Calu3 (cell line): ENCODE data around the gene NMNAT3. TPM values are rescaled to one million over a fixed set of nuclear protein-coding genes. Genes with fewer than 3 reads are reported as not detected.

Experiments
- BruUV-seq: library from RNA; stranded (reverse); fragments of 400-500 nt; replicated peaks from 2 replicates; lab custom pipeline; 2021; lab: Mats Ljungman, UMichigan
- CTCF ChIA-PET: fragments of 300-600 bp; sonication (Branson Sonifier 250); formaldehyde crosslinking; loops from one replicate; lab custom pipeline; 2022; ENCODE audit warnings: antibody characterized with exemption; lab: Charles Lee
- DNase-seq: peaks from one replicate; pipeline ENCODE4 v3.0.0; 2022
- H3K27ac Mint-ChIP-seq: one replicate; pipeline ENCODE4 v1.8.0; 2022; ENCODE audit warnings: mixed read lengths; ENCODE audit not compliant: unreplicated experiment
- H3K27me3 Mint-ChIP-seq: one replicate; pipeline ENCODE4 v1.8.0; 2022; ENCODE audit warnings: mixed read lengths; ENCODE audit not compliant: unreplicated experiment
- H3K36me3 Mint-ChIP-seq: one replicate; pipeline ENCODE4 v1.8.0; 2022; ENCODE audit warnings: mild to moderate bottlenecking, moderate library complexity, mixed read lengths; ENCODE audit not compliant: insufficient read depth, unreplicated experiment
- H3K4me1 Mint-ChIP-seq: one replicate; pipeline ENCODE4 v1.8.0; 2022; ENCODE audit warnings: mild to moderate bottlenecking, low read depth, mixed read lengths; ENCODE audit not compliant: unreplicated experiment
- H3K4me3 Mint-ChIP-seq: one replicate; pipeline ENCODE4 v1.8.0; 2022; ENCODE audit warnings: mild to moderate bottlenecking, low read depth, moderate library complexity, mixed read lengths; ENCODE audit not compliant: unreplicated experiment
- H3K9me3 Mint-ChIP-seq: one replicate; pipeline ENCODE4 v1.8.0; 2022; ENCODE audit warnings: low read depth, mixed read lengths; ENCODE audit not compliant: unreplicated experiment
- CTCF ChIP-seq: fragments of 200-600 bp; IDR thresholded peaks from one replicate; pipeline ENCODE4 v1.8.0; 2022; ENCODE audit warnings: antibody characterized with exemption; ENCODE audit not compliant: unreplicated experiment
- intact Hi-C: fragments of 100-400 bp; cut with micrococcal nuclease; formaldehyde crosslinking; loops from one replicate; pipeline ENCODE4 v1.10.0; 2022; ENCODE audit not compliant: unreplicated experiment
- total RNA-seq: library from RNA; stranded (reverse); gene quantifications from 2 replicates; pipeline ENCODE4 v1.2.3, GENCODE V29; 2022

NMNAT3 gene
- total RNA-seq, 1 experiment from 2014 or later: 7.2 TPM

DNA sequence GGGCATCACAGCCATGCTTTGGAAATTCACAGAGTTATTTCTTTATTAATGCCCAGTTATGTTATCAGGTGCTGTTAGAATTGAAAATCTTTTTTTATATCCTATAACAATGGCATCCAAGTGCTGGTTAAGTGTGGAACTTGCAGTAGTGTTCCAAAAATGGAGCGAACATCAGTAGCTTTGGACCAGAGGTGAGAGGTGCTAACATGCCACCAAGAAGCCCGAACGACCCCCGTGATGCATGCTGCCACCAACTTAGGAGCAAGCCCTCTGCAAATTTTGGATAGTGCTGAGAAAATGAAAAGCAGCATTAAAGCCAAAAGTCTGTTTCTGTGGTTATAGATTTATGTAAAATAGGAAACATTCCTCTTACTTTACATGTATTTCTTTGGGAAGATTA is 163.0 kb downstream of the NMNAT3 start:
- peaks cover under 1% of the 10 kb centered on the region for H3K4me1 Mint-ChIP-seq
- CTCF ChIA-PET: no interaction called here

More for the DNA sequence above, 163.0 kb downstream of the NMNAT3 start:
- DNase-seq: no peak
- intact Hi-C loops: no loop called here
- H3K27me3 Mint-ChIP-seq: no peaks in the 10 kb centered on the region
- H3K4me3 Mint-ChIP-seq: no peak overlapping the region
- H3K36me3 Mint-ChIP-seq: no peaks in the 10 kb centered on the region
- BruUV-seq: no TSS peak
- H3K9me3 Mint-ChIP-seq: no peaks in the 10 kb centered on the region
- no peak for TF ChIP-seq CTCF
- no peak overlapping the region for H3K27ac Mint-ChIP-seq

Other genes with a start within 250 kb of the NMNAT3 start
- gene RBP2, start 201.5 kb downstream of the NMNAT3 start, total RNA-seq: not detected in 2 replicates
- 7.9 and 13.0 TPM in 2 replicates for gene RBP1, start 138.2 kb downstream of the NMNAT3 start, total RNA-seq